Endothelial cell of umbilical vein (primary cell): ENCODE data around the gene TLCD2. TPM values are rescaled to one million over a fixed set of nuclear protein-coding genes. Genes with fewer than 3 reads are reported as not detected.

Source experiments
- BruUV-seq: library from RNA; stranded (reverse); fragments of 400-500 nt; replicated peaks from 2 replicates; lab custom pipeline; 2021; lab: Mats Ljungman, UMichigan
- CTCF ChIA-PET: fragments of 300-600, 350-600 bp; sonication (Branson Sonifier 250); formaldehyde crosslinking; loops from one replicate; lab custom pipeline; 2021; ENCODE audit warnings: antibody characterized with exemption, inconsistent platforms; lab: Charles Lee
- POLR2A ChIA-PET: fragments of 300-600, 350-600 bp; sonication (Branson Sonifier 250); formaldehyde crosslinking; loops from one replicate; lab custom pipeline; 2021; ENCODE audit warnings: antibody characterized with exemption, inconsistent platforms; lab: Charles Lee
- DNase-seq: peaks from one replicate; pipeline ENCODE4 v3.0.0-alpha.2; 2011; ENCODE audit warnings: low read depth, low spot score
- FAIRE-seq: peaks from 2 replicates; lab custom pipeline; 2011; peaks lifted over from hg19 to GRCh38; lab: Jason Lieb, UNC
- H2AFZ ChIP-seq: 2 replicates; pipeline ENCODE4 v1.6.0; 2012; ENCODE audit warnings: low read depth, low read length, control low read depth, inconsistent platforms
- H3K27ac ChIP-seq: 2 replicates; pipeline ENCODE4 v1.5.1; 2011; ENCODE audit warnings: low read depth, mild to moderate bottlenecking, control low read depth, low read length, moderate library complexity; ENCODE audit not compliant: insufficient read depth
- H3K27me3 ChIP-seq, 2 experiments: 2 replicates each; pipeline versions ENCODE4 v1.6.0 to v1.6.1; 2011; ENCODE audit warnings: low read length in 2 of 2, mixed read lengths in 1 of 2; ENCODE audit not compliant: control insufficient read depth in 2 of 2, insufficient read depth in 2 of 2
- H3K36me3 ChIP-seq, 2 experiments: 2 replicates in 1 of 2; 3 replicates in 1 of 2; pipeline ENCODE4 v1.5.1; 2011; ENCODE audit warnings: low read length in 2 of 2, mild to moderate bottlenecking in 1 of 2, moderate library complexity in 1 of 2; ENCODE audit not compliant: control insufficient read depth in 2 of 2, insufficient read depth in 2 of 2; ENCODE audit errors: extremely low read depth in 1 of 2
- H3K4me1 ChIP-seq: 3 replicates; pipeline ENCODE4 v1.5.1; 2011; ENCODE audit warnings: mild to moderate bottlenecking, low read length; ENCODE audit not compliant: control insufficient read depth, insufficient read depth; ENCODE audit errors: extremely low read depth
- H3K4me2 ChIP-seq: 2 replicates; pipeline ENCODE4 v1.6.1; 2011; ENCODE audit warnings: low read length, control low read depth, mixed read lengths; ENCODE audit not compliant: insufficient read depth
- H3K4me3 ChIP-seq, 3 experiments: fragments of 200-600 bp in 1 of 3; sonication (generic), shearing (Covaris generic) in 1 of 3; replicated peaks in 1 of 3; 2 replicates each; pipeline ENCODE4 v1.5.1; 2011 to 2016; ENCODE audit warnings: control low read depth in 3 of 3, low read length in 3 of 3, mild to moderate bottlenecking in 2 of 3, inconsistent platforms in 1 of 3, low read depth in 1 of 3, moderate library complexity in 1 of 3; ENCODE audit not compliant: insufficient read depth in 1 of 3
- H3K79me2 ChIP-seq: 2 replicates; pipeline ENCODE4 v1.6.0; 2012; ENCODE audit warnings: low read length, inconsistent platforms; ENCODE audit not compliant: control insufficient read depth, insufficient read depth
- H3K9ac ChIP-seq: replicated peaks from 2 replicates; pipeline ENCODE3; 2011; ENCODE audit warnings: low read length, control low read depth; ENCODE audit not compliant: insufficient read depth; ENCODE audit errors: extremely low read depth
- H3K9me1 ChIP-seq: replicated peaks from 3 replicates; pipeline ENCODE4 v1.6.0; 2011; ENCODE audit warnings: mild to moderate bottlenecking, low read length; ENCODE audit not compliant: control insufficient read depth, insufficient read depth; ENCODE audit errors: extremely low read depth
- H3K9me3 ChIP-seq: replicated peaks from 2 replicates; pipeline ENCODE4 v1.5.1; 2012; ENCODE audit warnings: low read length, inconsistent platforms; ENCODE audit not compliant: control insufficient read depth, insufficient read depth
- H4K20me1 ChIP-seq: replicated peaks from 2 replicates; pipeline ENCODE3; 2011; ENCODE audit warnings: mild to moderate bottlenecking, low read length; ENCODE audit not compliant: control insufficient read depth, insufficient read depth; ENCODE audit errors: extremely low read depth
- FOS ChIP-seq: IDR thresholded peaks from 2 replicates; pipeline ENCODE4 v1.6.1; 2011; ENCODE audit warnings: mild to moderate bottlenecking, low read length, moderate library complexity, borderline replicate concordance; ENCODE audit not compliant: insufficient read depth
- GATA2 ChIP-seq: IDR thresholded peaks from 2 replicates; pipeline ENCODE4 v1.7.0; 2011; ENCODE audit warnings: low read depth, mild to moderate bottlenecking, moderate library complexity, mixed read lengths, low read length; ENCODE audit not compliant: insufficient read length, insufficient read depth
- JUN ChIP-seq: IDR thresholded peaks from 2 replicates; pipeline ENCODE4 v1.6.1; 2011; ENCODE audit warnings: borderline replicate concordance, low read depth; ENCODE audit not compliant: insufficient read length, insufficient read depth
- MYC ChIP-seq: IDR thresholded peaks from one replicate; pipeline ENCODE4 v1.6.1; 2011; ENCODE audit warnings: mild to moderate bottlenecking, low read depth, low read length
- POLR2A ChIP-seq: IDR thresholded peaks from 2 replicates; pipeline ENCODE4 v1.6.1; 2012; ENCODE audit warnings: low read depth, mild to moderate bottlenecking, control low read depth, low read length
- POLR2AphosphoS5 ChIP-seq: IDR thresholded peaks from 2 replicates; pipeline ENCODE4 v1.6.1; 2012; ENCODE audit warnings: low read depth, mild to moderate bottlenecking, control low read depth, low read length, moderate library complexity; ENCODE audit not compliant: insufficient read depth
- dilution Hi-C: fragments of 300-500 bp; cut with MboI; formaldehyde crosslinking; loops from one replicate; pipeline ENCODE4 v1.15.0; 2019; ENCODE audit warnings: low sequenced_read_pairs; ENCODE audit not compliant: extremely low pct_ligation_motif_present
- intact Hi-C: fragments of 100-400 bp; cut with micrococcal nuclease; formaldehyde crosslinking; loops from one replicate; pipeline ENCODE4 v1.10.0; 2022
- polyA plus RNA-seq, 4 experiments: library from polyadenylated mRNA; depleted of rRNA in 3 of 4; stranded (reverse) in 3 of 4; unstranded in 1 of 4; fragments of >200 nt; gene quantifications; 2 replicates each; pipeline versions ENCODE4 v1.2.1 to v1.2.3, GENCODE V29; 2011 to 2012; ENCODE audit warnings: missing spikeins in 1 of 4
- total RNA-seq: library from RNA; stranded (reverse); gene quantifications from 2 replicates; pipeline ENCODE4 v1.2.3, GENCODE V29; 2021
- TF ChIP-seq, protein P1 (sequence below), 2 donors: IDR thresholded peaks; 1 replicate in 1 of 2; 2 replicates in 1 of 2; pipeline ENCODE4 v1.5.1; 2011; ENCODE audit warnings: low read length in 2 of 2, mild to moderate bottlenecking in 2 of 2, moderate library complexity in 2 of 2, control low read depth in 1 of 2, inconsistent platforms in 1 of 2, low read depth in 1 of 2; ENCODE audit not compliant: insufficient read depth in 1 of 2; ENCODE audit errors: extremely low read depth in 1 of 2
- TF ChIP-seq, protein P2 (sequence below): IDR thresholded peaks from 2 replicates; pipeline ENCODE4 v1.6.1; 2011; ENCODE audit not compliant: insufficient read depth, insufficient read length

TLCD2 gene
- total and polyA plus RNA-seq, 2 donors (not counting 3 experiments of a cell fraction or from before 2014, with no cell fraction given): 0.72 to 2.1 TPM

DNA sequence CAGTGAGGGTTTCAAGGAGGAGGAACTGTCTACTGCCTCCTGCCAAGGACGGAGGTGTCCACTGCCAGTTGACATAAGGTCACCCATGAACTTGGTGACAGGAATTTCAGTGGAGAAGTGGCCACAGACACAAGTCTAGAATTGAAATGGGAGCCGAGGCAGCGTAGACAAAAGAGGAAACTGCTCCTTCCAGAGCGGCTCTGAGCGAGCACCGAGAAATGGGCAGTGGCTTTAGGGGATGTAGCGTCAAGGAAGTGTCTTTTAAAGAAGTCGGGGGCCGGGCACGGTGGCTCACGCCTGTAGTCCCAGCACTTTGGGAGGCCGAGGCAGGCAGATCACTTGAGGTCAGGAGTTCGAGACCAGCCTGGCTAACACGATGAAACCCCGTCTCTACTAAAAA lies 48.6 kb upstream of the TLCD2 start:
- BruUV-seq: no TSS peak
- FAIRE-seq: no peak

GRCh38 chr17:1755827-1756262 lies 45.7 kb upstream of the TLCD2 start:
- Histone ChIP-seq H3K9me3 (no peaks in the 10 kb centered on the region), H3K9ac (no peak overlapping the region), H3K79me2 (no peaks in the 10 kb centered on the region), H3K4me2 (no peak overlapping the region), H3K4me1 (peaks cover 4% of the 10 kb centered on the region), H3K27me3 (no peaks in the 10 kb centered on the region), H3K4me3 (no peak overlapping the region), H3K9me1 (no peaks in the 10 kb centered on the region), H3K27ac (no peak overlapping the region), H3K36me3 (no peaks in the 10 kb centered on the region), H2AFZ (no peak overlapping the region), H4K20me1 (no peaks in the 10 kb centered on the region)
- no TSS peak for BruUV-seq
- TF ChIP-seq, protein P1, sequence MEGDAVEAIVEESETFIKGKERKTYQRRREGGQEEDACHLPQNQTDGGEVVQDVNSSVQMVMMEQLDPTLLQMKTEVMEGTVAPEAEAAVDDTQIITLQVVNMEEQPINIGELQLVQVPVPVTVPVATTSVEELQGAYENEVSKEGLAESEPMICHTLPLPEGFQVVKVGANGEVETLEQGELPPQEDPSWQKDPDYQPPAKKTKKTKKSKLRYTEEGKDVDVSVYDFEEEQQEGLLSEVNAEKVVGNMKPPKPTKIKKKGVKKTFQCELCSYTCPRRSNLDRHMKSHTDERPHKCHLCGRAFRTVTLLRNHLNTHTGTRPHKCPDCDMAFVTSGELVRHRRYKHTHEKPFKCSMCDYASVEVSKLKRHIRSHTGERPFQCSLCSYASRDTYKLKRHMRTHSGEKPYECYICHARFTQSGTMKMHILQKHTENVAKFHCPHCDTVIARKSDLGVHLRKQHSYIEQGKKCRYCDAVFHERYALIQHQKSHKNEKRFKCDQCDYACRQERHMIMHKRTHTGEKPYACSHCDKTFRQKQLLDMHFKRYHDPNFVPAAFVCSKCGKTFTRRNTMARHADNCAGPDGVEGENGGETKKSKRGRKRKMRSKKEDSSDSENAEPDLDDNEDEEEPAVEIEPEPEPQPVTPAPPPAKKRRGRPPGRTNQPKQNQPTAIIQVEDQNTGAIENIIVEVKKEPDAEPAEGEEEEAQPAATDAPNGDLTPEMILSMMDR (IDR thresholded peaks at IDR 0.05; ENCODE audit: extremely low read depth in 1 of 2, insufficient read depth in 1 of 2, low read depth in 1 of 2, low read length in 2 of 2): no peak
- TF ChIP-seq, protein P2, sequence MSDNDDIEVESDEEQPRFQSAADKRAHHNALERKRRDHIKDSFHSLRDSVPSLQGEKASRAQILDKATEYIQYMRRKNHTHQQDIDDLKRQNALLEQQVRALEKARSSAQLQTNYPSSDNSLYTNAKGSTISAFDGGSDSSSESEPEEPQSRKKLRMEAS: no peak
- TF ChIP-seq MYC: no peak
- intact Hi-C loops: no loop called here
- CTCF ChIA-PET: interaction anchor here (2.0 kb wide), 1 partner anchor 28 kb away, joined by 5 read pairs; no protein-coding TSS in a partner anchor
- no peak for FAIRE-seq
- dilution Hi-C loops: no loop called here
- POLR2A ChIA-PET: no interaction called here
- DNase-seq: no peak

More for the DNA sequence above, 48.6 kb upstream of the TLCD2 start:
- no peak overlapping the region for H2AFZ ChIP-seq
- DNase-seq: no peak
- no peaks in the 10 kb centered on the region for H3K4me1 ChIP-seq
- ChIA-PET POLR2A (no interaction called here), CTCF (no interaction called here)
- H3K4me2 ChIP-seq: no peak overlapping the region
- intact Hi-C loops: no loop called here
- no peaks in the 10 kb centered on the region for H3K27me3 ChIP-seq
- no peaks in the 10 kb centered on the region for H3K9me1 ChIP-seq
- no peaks in the 10 kb centered on the region for H4K20me1 ChIP-seq
- no peaks in the 10 kb centered on the region for H3K36me3 ChIP-seq
- H3K27ac ChIP-seq: no peak overlapping the region
- no peak overlapping the region for H3K9ac ChIP-seq
- no peak for TF ChIP-seq POLR2AphosphoS5
- TF ChIP-seq, protein P2: no peak
- no peak for TF ChIP-seq POLR2A
- no peak for TF ChIP-seq GATA2
- TF ChIP-seq FOS: no peak
- TF ChIP-seq JUN: no peak
- dilution Hi-C loops: no loop called here
- no peaks in the 10 kb centered on the region for H3K9me3 ChIP-seq
- no peak overlapping the region for H3K4me3 ChIP-seq
- no peaks in the 10 kb centered on the region for H3K79me2 ChIP-seq
